B cell (primary cell): ENCODE measurements around the gene KRTAP10-9. TPM values are rescaled to one million over a fixed set of nuclear protein-coding genes. Genes with fewer than 3 reads are reported as not detected.

Experiments used
- ATAC-seq: fragments of 200-7000 bp; cut with Tn5 transposase; one replicate; pipeline ENCODE4 v1.10.0; 2021; ENCODE audit warnings: low read depth, mild to moderate bottlenecking, moderate number of reproducible peaks, moderate library complexity
- CTCF ChIA-PET: fragments of 350-600 bp; sonication (Branson Sonifier 250); formaldehyde crosslinking; loops from one replicate; lab custom pipeline; 2021; ENCODE audit warnings: antibody characterized with exemption, inconsistent platforms; lab: Charles Lee
- POLR2A ChIA-PET: fragments of 350-600 bp; sonication (Branson Sonifier 250); formaldehyde crosslinking; loops from one replicate; lab custom pipeline; 2021; ENCODE audit warnings: antibody characterized with exemption; lab: Charles Lee
- DNase-seq: peaks from one replicate; pipeline ENCODE4 v3.0.0; 2013
- H2AFZ ChIP-seq: 2 replicates; pipeline ENCODE4 v1.6.1; 2012; ENCODE audit warnings: mild to moderate bottlenecking, low read depth, low read length; ENCODE audit not compliant: insufficient read depth, poor library complexity, severe bottlenecking
- H3K27ac ChIP-seq, 2 donors: 1 replicate in 1 of 2; 2 replicates in 1 of 2; pipeline ENCODE4 v1.5.1; 2012 to 2013; ENCODE audit warnings: low read length in 2 of 2, mild to moderate bottlenecking in 2 of 2, moderate library complexity in 1 of 2
- H3K27me3 ChIP-seq, 4 experiments: fragments of 200-600 bp in 1 of 4; sonication (generic) in 1 of 4; replicated peaks in 1 of 4; 1 replicate in 2 of 4; 2 replicates in 2 of 4; pipeline versions ENCODE4 v1.6.1 to v1.7.0; 2013 to 2016; ENCODE audit warnings: low read length in 3 of 4, mild to moderate bottlenecking in 2 of 4, mixed read lengths in 1 of 4, moderate library complexity in 1 of 4; ENCODE audit not compliant: insufficient read depth in 4 of 4, control insufficient read depth in 3 of 4; ENCODE audit errors: control extremely low read depth in 1 of 4
- H3K36me3 ChIP-seq, 2 experiments: replicated peaks in 1 of 2; 1 replicate in 1 of 2; 2 replicates in 1 of 2; pipeline versions ENCODE4 v1.6.1 to v1.7.1; 2013; ENCODE audit warnings: low read length in 1 of 2; ENCODE audit not compliant: insufficient read depth in 2 of 2, control insufficient read depth in 1 of 2; ENCODE audit errors: control extremely low read depth in 1 of 2, extremely low read depth in 1 of 2
- H3K4me1 ChIP-seq, 2 donors: fragments of 200-600 bp in 1 of 2; sonication (generic) in 1 of 2; 1 replicate in 1 of 2; 2 replicates in 1 of 2; pipeline versions ENCODE4 v1.5.1 to v1.6.1; 2013 to 2017; ENCODE audit warnings: low read length in 2 of 2; ENCODE audit not compliant: control insufficient read depth in 2 of 2, insufficient read depth in 2 of 2
- H3K4me2 ChIP-seq: replicated peaks from 2 replicates; pipeline ENCODE3; 2012; ENCODE audit warnings: mild to moderate bottlenecking, low read depth, low read length; ENCODE audit not compliant: poor library complexity, severe bottlenecking
- H3K4me3 ChIP-seq, 5 experiments: fragments of 200-600 bp in 1 of 5; sonication (generic) in 1 of 5; 1 replicate in 3 of 5; 2 replicates in 2 of 5; pipeline versions ENCODE4 v1.5.1 to v1.7.0; 2011 to 2016; ENCODE audit warnings: low read length in 4 of 5, mild to moderate bottlenecking in 4 of 5, low read depth in 2 of 5, control low read depth in 1 of 5, moderate library complexity in 1 of 5; ENCODE audit not compliant: insufficient read depth in 1 of 5; ENCODE audit errors: control extremely low read depth in 1 of 5, extremely low read depth in 1 of 5
- H3K79me2 ChIP-seq: fragments of 200-600 bp; sonication (generic); one replicate; pipeline ENCODE4 v1.6.0; 2016; ENCODE audit warnings: low read length; ENCODE audit not compliant: control insufficient read depth, insufficient read depth
- H3K9ac ChIP-seq: fragments of 200-600 bp; sonication (generic); 2 replicates; pipeline ENCODE4 v1.6.1; 2017; ENCODE audit warnings: mild to moderate bottlenecking, low read length, moderate library complexity
- H3K9me3 ChIP-seq, 3 donors: one replicate each; pipeline versions ENCODE4 v1.6.1 to v1.7.1; 2013; ENCODE audit warnings: low read length in 2 of 3; ENCODE audit not compliant: control insufficient read depth in 2 of 3, insufficient read depth in 1 of 3; ENCODE audit errors: control extremely low read depth in 1 of 3
- H4K20me1 ChIP-seq: 2 replicates; pipeline ENCODE4 v1.6.0; 2012; ENCODE audit warnings: mild to moderate bottlenecking, low read length; ENCODE audit not compliant: insufficient read depth, control insufficient read depth, poor library complexity, severe bottlenecking
- H3K27ac Mint-ChIP-seq: one replicate; pipeline ENCODE4 v1.8.0; 2021; ENCODE audit warnings: mixed read lengths
- H3K27me3 Mint-ChIP-seq: one replicate; pipeline ENCODE4 v1.8.0; 2021; ENCODE audit warnings: mixed read lengths
- H3K4me1 Mint-ChIP-seq: one replicate; pipeline ENCODE4 v1.8.0; 2021; ENCODE audit warnings: mixed read lengths
- H3K4me3 Mint-ChIP-seq: one replicate; pipeline ENCODE4 v1.8.0; 2021; ENCODE audit warnings: mixed read lengths
- H3K9me3 Mint-ChIP-seq: one replicate; pipeline ENCODE4 v1.8.0; 2022; ENCODE audit warnings: mixed read lengths; ENCODE audit not compliant: insufficient read depth
- EZH2 ChIP-seq: IDR thresholded peaks from 2 replicates; pipeline ENCODE4 v1.6.1; 2012; ENCODE audit warnings: borderline replicate concordance, low read depth, mild to moderate bottlenecking, moderate library complexity, low read length; ENCODE audit not compliant: insufficient read depth, poor library complexity, severe bottlenecking
- WGBS: methylation state at CpG from one replicate; pipeline ENCODE4 v1.1.5; 2013; ENCODE audit warnings: missing lambda C conversion rate; ENCODE audit not compliant: insufficient coverage; 5-methylcytosine and 5-hydroxymethylcytosine counted together
- intact Hi-C: fragments of 100-400 bp; cut with micrococcal nuclease; formaldehyde crosslinking; loops from one replicate; pipeline ENCODE4 v1.10.0; 2022
- polyA plus RNA-seq: library from polyadenylated mRNA; depleted of rRNA; stranded (reverse); fragments of >200 nt; gene quantifications from 2 replicates; pipeline ENCODE4 v1.2.3, GENCODE V29; 2012
- total RNA-seq, 2 donors: library from RNA; stranded (reverse); fragments of 120-200 nt in 1 of 2; gene quantifications; 1 replicate in 1 of 2; 2 replicates in 1 of 2; pipeline versions ENCODE4 v1.2.3 to v1.2.4, GENCODE V29; 2013 to 2022
- TF ChIP-seq, protein P1 (sequence below): fragments of 200-600 bp; IDR thresholded peaks from one replicate; pipeline ENCODE4 v1.8.0; 2022; ENCODE audit warnings: antibody characterized with exemption, mild to moderate bottlenecking

The KRTAP10-9 gene
- total and polyA plus RNA-seq, 2 donors (not counting 1 experiment from before 2014, with no cell fraction given) = not detected

DNA sequence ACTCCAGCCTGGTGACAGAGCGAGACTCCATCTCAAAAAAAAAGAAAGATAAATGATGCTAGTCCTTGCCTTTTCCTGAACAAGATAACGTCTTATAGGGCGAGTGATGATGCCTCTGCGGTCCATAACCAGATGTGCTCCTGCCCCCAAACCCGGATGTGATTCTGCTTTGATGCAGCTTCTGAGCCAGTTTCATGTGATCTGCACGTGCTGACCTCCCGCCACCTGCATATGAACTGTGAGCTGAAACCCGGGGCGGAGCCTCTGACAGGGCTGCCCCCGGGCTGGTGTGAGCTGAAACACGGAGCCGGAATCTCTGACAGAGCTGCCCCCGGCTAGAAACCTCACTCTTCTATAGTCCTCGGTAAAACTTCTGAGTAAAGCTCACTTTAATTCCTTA is 26.2 kb downstream of the KRTAP10-9 start:
- Mint-ChIP-seq H3K27ac (no peak overlapping the region), H3K4me3 (no peak overlapping the region), H3K9me3 (peaks cover 12% of the 10 kb centered on the region), H3K27me3 (peaks cover 19% of the 10 kb centered on the region), H3K4me1 (peaks cover 2% of the 10 kb centered on the region)
- peaks cover 0 to 8% (median 0%) of the 10 kb centered on the region in 4 experiments for H3K27me3 ChIP-seq
- TF ChIP-seq, protein P1, sequence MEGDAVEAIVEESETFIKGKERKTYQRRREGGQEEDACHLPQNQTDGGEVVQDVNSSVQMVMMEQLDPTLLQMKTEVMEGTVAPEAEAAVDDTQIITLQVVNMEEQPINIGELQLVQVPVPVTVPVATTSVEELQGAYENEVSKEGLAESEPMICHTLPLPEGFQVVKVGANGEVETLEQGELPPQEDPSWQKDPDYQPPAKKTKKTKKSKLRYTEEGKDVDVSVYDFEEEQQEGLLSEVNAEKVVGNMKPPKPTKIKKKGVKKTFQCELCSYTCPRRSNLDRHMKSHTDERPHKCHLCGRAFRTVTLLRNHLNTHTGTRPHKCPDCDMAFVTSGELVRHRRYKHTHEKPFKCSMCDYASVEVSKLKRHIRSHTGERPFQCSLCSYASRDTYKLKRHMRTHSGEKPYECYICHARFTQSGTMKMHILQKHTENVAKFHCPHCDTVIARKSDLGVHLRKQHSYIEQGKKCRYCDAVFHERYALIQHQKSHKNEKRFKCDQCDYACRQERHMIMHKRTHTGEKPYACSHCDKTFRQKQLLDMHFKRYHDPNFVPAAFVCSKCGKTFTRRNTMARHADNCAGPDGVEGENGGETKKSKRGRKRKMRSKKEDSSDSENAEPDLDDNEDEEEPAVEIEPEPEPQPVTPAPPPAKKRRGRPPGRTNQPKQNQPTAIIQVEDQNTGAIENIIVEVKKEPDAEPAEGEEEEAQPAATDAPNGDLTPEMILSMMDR = no peak
- TF ChIP-seq EZH2 = no peak
- H3K4me3 ChIP-seq = no peak overlapping the region
- H4K20me1 ChIP-seq = no peaks in the 10 kb centered on the region
- no peaks in the 10 kb centered on the region for H3K36me3 ChIP-seq
- H3K9ac ChIP-seq = no peak overlapping the region
- H3K79me2 ChIP-seq = no peaks in the 10 kb centered on the region
- ATAC-seq (no peak), DNase-seq (no peak)
- ChIA-PET POLR2A (no interaction called here), CTCF (no interaction called here)
- WGBS = 83% methylated on average over 12 of the region's 14 CpGs
- H2AFZ ChIP-seq = no peak overlapping the region
- no peak overlapping the region for H3K4me2 ChIP-seq
- H3K9me3 ChIP-seq = peaks cover 3 to 32% (median 11%) of the 10 kb centered on the region in 3 donors
- no peak overlapping the region for H3K27ac ChIP-seq
- intact Hi-C loops = no loop called here
- no peaks in the 10 kb centered on the region for H3K4me1 ChIP-seq

DNA sequence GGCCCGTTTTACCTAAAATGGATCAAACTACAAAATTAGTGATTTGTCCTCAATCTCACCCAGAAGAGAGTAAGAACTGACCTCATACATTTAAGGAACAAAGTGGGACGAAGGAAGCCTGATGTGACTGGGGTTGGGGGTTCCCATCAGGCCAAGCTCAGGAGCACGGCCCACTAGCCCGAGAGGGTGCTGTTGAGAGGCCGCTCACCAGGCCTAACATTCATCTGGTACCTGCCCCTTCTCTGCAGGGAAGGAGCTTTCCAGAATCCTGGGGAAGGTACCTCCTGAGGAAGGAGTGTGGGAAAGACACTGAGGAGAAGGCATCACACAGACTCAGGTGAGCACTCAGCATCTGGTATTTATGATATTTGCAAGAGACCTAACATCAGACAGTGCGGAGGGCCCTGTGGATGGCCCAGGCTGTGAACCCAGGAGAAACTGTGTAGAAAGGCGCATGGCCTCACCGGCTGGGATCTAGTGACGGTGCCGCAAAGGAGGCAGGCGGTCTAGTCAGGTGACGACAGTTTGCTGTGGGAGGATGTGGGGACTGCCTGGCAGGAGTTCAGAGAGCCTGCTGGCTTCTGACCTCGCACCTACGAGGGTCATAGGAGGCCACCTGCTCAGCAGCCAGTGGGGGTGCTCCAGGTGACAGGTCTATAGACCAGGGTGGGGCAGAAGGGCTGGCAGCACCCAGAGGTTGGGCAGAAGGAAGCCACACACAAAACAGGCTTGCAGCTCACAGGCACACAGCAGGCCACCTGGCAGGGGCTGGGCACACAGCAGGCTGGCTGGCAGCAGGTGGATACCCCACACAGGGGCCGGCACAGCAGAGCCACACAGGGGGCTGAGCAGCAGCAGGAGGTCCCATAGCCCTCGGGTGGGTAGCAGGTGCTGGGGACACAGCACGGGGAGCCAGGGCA is 27.0 kb downstream of the KRTAP10-9 start:
- DNase-seq (no peak), ATAC-seq (no peak)
- H3K9ac ChIP-seq = no peak overlapping the region
- POLR2A ChIA-PET = no interaction called here
- no peaks in the 10 kb centered on the region for H3K36me3 ChIP-seq
- Mint-ChIP-seq H3K27ac (no peak overlapping the region), H3K4me1 (peaks cover 2% of the 10 kb centered on the region), H3K4me3 (no peak overlapping the region), H3K9me3 (peaks cover 12% of the 10 kb centered on the region), H3K27me3 (peaks cover 27% of the 10 kb centered on the region)
- 92% methylated on average over 17 of the region's 17 CpGs for WGBS
- H3K27ac ChIP-seq = no peak overlapping the region
- H3K79me2 ChIP-seq = no peaks in the 10 kb centered on the region
- H3K4me2 ChIP-seq = no peak overlapping the region
- no peaks in the 10 kb centered on the region for H4K20me1 ChIP-seq
- CTCF ChIA-PET = no interaction called here
- peaks cover 0 to 3% of the 10 kb centered on the region in 2 donors for H3K4me1 ChIP-seq
- intact Hi-C loops = no loop called here
- H3K4me3 ChIP-seq = no peak overlapping the region
- no peak overlapping the region for H2AFZ ChIP-seq
- H3K9me3 ChIP-seq = peaks cover 3 to 32% (median 11%) of the 10 kb centered on the region in 3 donors
- TF ChIP-seq, protein P1 = no peak
- no peak for TF ChIP-seq EZH2
- peaks cover 0 to 15% (median 0%) of the 10 kb centered on the region in 4 experiments for H3K27me3 ChIP-seq
